Parathyroid adenoma (tissue), 2 donors: Measurements from ENCODE around the gene ZC3H14.

Source experiments
- H2AFZ ChIP-seq: fragments of 300-600 bp; sonication (generic); one replicate; pipeline ENCODE4 v1.7.0; 2017; ENCODE audit warnings: antibody characterized with exemption, mild to moderate bottlenecking
- H3K27ac ChIP-seq: fragments of 300-600 bp; sonication (generic); one replicate; pipeline ENCODE4 v1.7.0; 2017
- H3K27me3 ChIP-seq: fragments of 300-600 bp; sonication (generic); one replicate; pipeline ENCODE4 v1.7.0; 2017; ENCODE audit warnings: low read length; ENCODE audit not compliant: control insufficient read depth, insufficient read depth
- H3K36me3 ChIP-seq: fragments of 300-600 bp; sonication (generic); one replicate; pipeline ENCODE4 v1.7.0; 2017; ENCODE audit warnings: low read length; ENCODE audit not compliant: control insufficient read depth, insufficient read depth
- H3K4me1 ChIP-seq: fragments of 300-600 bp; sonication (generic); one replicate; pipeline ENCODE4 v1.7.0; 2017; ENCODE audit warnings: control low read depth
- H3K4me2 ChIP-seq: fragments of 300-600 bp; sonication (generic); one replicate; pipeline ENCODE4 v1.7.0; 2017; ENCODE audit warnings: low read length
- H3K4me3 ChIP-seq: fragments of 300-600 bp; sonication (generic); one replicate; pipeline ENCODE4 v1.7.0; 2017; ENCODE audit warnings: low read depth, low read length
- H3K79me2 ChIP-seq: fragments of 300-600 bp; sonication (generic); one replicate; pipeline ENCODE4 v1.7.0; 2017; ENCODE audit warnings: control low read depth
- H3K9ac ChIP-seq: fragments of 300-600 bp; sonication (generic); one replicate; pipeline ENCODE4 v1.7.0; 2017; ENCODE audit warnings: mild to moderate bottlenecking
- H3K9me3 ChIP-seq: fragments of 300-600 bp; sonication (generic); one replicate; pipeline ENCODE4 v1.7.0; 2017; ENCODE audit warnings: low read length; ENCODE audit not compliant: control insufficient read depth
- TF ChIP-seq, protein P1 (sequence below): fragments of 300-600 bp; sonication (generic); IDR thresholded peaks from one replicate; pipeline ENCODE4 v1.7.0; 2017; ENCODE audit warnings: antibody characterized with exemption, mild to moderate bottlenecking
- donor health status: primary hyperparathyroidism.

The ZC3H14 gene

DNA sequence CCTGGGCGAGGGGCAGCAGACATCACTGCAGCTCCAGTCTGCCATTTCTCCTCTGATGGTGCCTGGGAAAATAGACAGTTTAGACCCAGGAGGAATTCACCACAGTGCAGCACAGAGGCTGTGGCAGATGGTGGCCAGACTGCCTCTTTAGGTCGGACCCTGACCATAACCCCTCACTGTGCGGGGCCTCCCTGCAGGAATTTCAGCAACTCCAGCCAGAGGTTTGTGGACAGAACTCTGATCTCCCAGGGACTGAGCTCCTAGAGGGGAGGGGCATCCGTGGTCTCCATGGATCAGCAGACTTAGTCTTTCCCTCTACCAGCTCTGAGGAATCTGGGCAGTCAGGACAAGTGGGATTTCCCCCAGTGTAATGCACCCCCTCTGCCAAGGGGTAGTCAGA is 106.5 kb downstream of the ZC3H14 start:
- Histone ChIP-seq H3K36me3 (no peaks in the 10 kb centered on the region), H3K9me3 (no peaks in the 10 kb centered on the region), H3K4me2 (no peak overlapping the region), H3K27ac (no peak overlapping the region), H3K27me3 (no peaks in the 10 kb centered on the region), H2AFZ (no peak overlapping the region), H3K79me2 (no peaks in the 10 kb centered on the region), H3K9ac (no peak overlapping the region), H3K4me3 (no peak overlapping the region), H3K4me1 (no peaks in the 10 kb centered on the region)
- TF ChIP-seq, protein P1, sequence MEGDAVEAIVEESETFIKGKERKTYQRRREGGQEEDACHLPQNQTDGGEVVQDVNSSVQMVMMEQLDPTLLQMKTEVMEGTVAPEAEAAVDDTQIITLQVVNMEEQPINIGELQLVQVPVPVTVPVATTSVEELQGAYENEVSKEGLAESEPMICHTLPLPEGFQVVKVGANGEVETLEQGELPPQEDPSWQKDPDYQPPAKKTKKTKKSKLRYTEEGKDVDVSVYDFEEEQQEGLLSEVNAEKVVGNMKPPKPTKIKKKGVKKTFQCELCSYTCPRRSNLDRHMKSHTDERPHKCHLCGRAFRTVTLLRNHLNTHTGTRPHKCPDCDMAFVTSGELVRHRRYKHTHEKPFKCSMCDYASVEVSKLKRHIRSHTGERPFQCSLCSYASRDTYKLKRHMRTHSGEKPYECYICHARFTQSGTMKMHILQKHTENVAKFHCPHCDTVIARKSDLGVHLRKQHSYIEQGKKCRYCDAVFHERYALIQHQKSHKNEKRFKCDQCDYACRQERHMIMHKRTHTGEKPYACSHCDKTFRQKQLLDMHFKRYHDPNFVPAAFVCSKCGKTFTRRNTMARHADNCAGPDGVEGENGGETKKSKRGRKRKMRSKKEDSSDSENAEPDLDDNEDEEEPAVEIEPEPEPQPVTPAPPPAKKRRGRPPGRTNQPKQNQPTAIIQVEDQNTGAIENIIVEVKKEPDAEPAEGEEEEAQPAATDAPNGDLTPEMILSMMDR: no peak
